ENCODE data around the gene EEF1AKMT1. TPM values are rescaled to one million over a fixed set of nuclear protein-coding genes. Genes with fewer than 3 reads are reported as not detected.

The EEF1AKMT1 gene
- polyA plus RNA-seq, 1 donor from 2014 or later = 8.2 TPM

DNA sequence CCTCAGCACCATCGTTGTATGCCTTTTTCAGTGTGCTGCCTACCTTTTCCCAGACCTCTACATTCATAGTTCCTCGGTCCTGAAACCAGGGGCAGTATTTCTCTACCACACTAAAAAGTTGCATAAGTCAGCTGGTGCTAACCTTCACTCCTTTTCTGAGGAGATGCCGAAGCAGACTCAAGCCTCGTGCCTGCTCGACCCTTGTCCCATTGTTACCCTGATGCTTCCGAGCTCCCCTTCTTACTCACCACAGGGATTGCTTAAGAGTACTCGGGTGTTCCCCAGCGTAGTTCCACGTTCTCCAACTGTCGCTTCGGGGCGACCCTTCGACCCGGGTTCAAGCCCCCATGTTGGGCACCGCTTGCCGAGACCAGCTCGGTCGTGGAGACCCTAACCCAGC, 89.2 kb downstream of the EEF1AKMT1 start:
- Histone ChIP-seq H2AFZ (ENCODE audit: low read depth, low read length) (no peak overlapping the region), H3K9me3 (ENCODE audit: low read length) (no peaks in the 10 kb centered on the region), H3K4me3 (ENCODE audit: low read length) (no peak overlapping the region), H3K4me2 (ENCODE audit: low read length) (no peak overlapping the region), H3K9me2 (ENCODE audit: insufficient read depth, low read length) (no peaks in the 10 kb centered on the region), H3K27me3 (ENCODE audit: insufficient read depth, low read depth, low read length) (no peaks in the 10 kb centered on the region), H3K9ac (ENCODE audit: low read length) (no peak overlapping the region), H3K79me2 (replicated peaks; ENCODE audit: insufficient read depth, low read length) (no peaks in the 10 kb centered on the region), H4K20me1 (ENCODE audit: insufficient read depth) (no peaks in the 10 kb centered on the region), H3K36me3 (ENCODE audit: insufficient read depth, low read length) (no peaks in the 10 kb centered on the region), H3F3A (ENCODE audit: insufficient read depth, low read length, poor library complexity, severe bottlenecking) (no peaks in the 10 kb centered on the region), H3K27ac (ENCODE audit: low read length) (no peak overlapping the region)
- TF ChIP-seq REST (IDR thresholded peaks at IDR 0.05; ENCODE audit: borderline replicate concordance) = no peak
- TF ChIP-seq POLR2AphosphoS5 (IDR thresholded peaks at IDR 0.05) = no peak
- no peak for TF ChIP-seq TAF1 (IDR thresholded peaks at IDR 0.05; ENCODE audit: low read depth)
- TF ChIP-seq EZH2 (IDR thresholded peaks at IDR 0.05; ENCODE audit: borderline replicate concordance, insufficient read depth, low read length, poor library complexity, severe bottlenecking) = no peak
- no peak for TF ChIP-seq EP300 (conservative IDR thresholded peaks at IDR 0.05; ENCODE audit: poor library complexity, severe bottlenecking)
- no peak for TF ChIP-seq RAD21 (conservative IDR thresholded peaks at IDR 0.05)
- TF ChIP-seq MXI1 (conservative IDR thresholded peaks at IDR 0.05; ENCODE audit: poor library complexity, severe bottlenecking) = no peak
- no peak for TF ChIP-seq SMC3 (conservative IDR thresholded peaks at IDR 0.05; ENCODE audit: poor library complexity)
- TF ChIP-seq CTCF (IDR thresholded peaks at IDR 0.05; ENCODE audit: poor library complexity, severe bottlenecking) = no peak

GRCh38 chr13:20684041-20684440, 89.7 kb downstream of the EEF1AKMT1 start:
- no peak overlapping the region for H3K9ac ChIP-seq (ENCODE audit: low read length)
- H3K4me3 ChIP-seq (ENCODE audit: low read length) = no peak overlapping the region
- H3K4me2 ChIP-seq (ENCODE audit: low read length) = no peak overlapping the region
- no peaks in the 10 kb centered on the region for H3K79me2 ChIP-seq (replicated peaks; ENCODE audit: insufficient read depth, low read length)
- TF ChIP-seq TAF1 (IDR thresholded peaks at IDR 0.05; ENCODE audit: low read depth) (no peak), MXI1 (conservative IDR thresholded peaks at IDR 0.05; ENCODE audit: poor library complexity, severe bottlenecking) (no peak), CTCF (IDR thresholded peaks at IDR 0.05; ENCODE audit: poor library complexity, severe bottlenecking) (no peak), REST (IDR thresholded peaks at IDR 0.05; ENCODE audit: borderline replicate concordance) (no peak), EP300 (conservative IDR thresholded peaks at IDR 0.05; ENCODE audit: poor library complexity, severe bottlenecking) (no peak), SMC3 (conservative IDR thresholded peaks at IDR 0.05; ENCODE audit: poor library complexity) (no peak), POLR2AphosphoS5 (IDR thresholded peaks at IDR 0.05) (no peak), RAD21 (conservative IDR thresholded peaks at IDR 0.05) (no peak), EZH2 (IDR thresholded peaks at IDR 0.05; ENCODE audit: borderline replicate concordance, insufficient read depth, low read length, poor library complexity, severe bottlenecking) (no peak)
- H3K9me3 ChIP-seq (ENCODE audit: low read length) = no peaks in the 10 kb centered on the region
- no peaks in the 10 kb centered on the region for H4K20me1 ChIP-seq (ENCODE audit: insufficient read depth)
- H2AFZ ChIP-seq (ENCODE audit: low read depth, low read length) = no peak overlapping the region
- H3F3A ChIP-seq (ENCODE audit: insufficient read depth, low read length, poor library complexity, severe bottlenecking) = no peaks in the 10 kb centered on the region
- no peaks in the 10 kb centered on the region for H3K36me3 ChIP-seq (ENCODE audit: insufficient read depth, low read length)
- H3K27me3 ChIP-seq (ENCODE audit: insufficient read depth, low read depth, low read length) = no peaks in the 10 kb centered on the region
- H3K27ac ChIP-seq (ENCODE audit: low read length) = no peak overlapping the region
- H3K9me2 ChIP-seq (ENCODE audit: insufficient read depth, low read length) = no peaks in the 10 kb centered on the region
